ENCODE data around the gene SLC35A2.
"Not testable (repeated sequence)": the region's sequence is repeated elsewhere in the genome, so short reads cannot be mapped to it uniquely, and the experiment has no call there.

SLC35A2 gene

DNA sequence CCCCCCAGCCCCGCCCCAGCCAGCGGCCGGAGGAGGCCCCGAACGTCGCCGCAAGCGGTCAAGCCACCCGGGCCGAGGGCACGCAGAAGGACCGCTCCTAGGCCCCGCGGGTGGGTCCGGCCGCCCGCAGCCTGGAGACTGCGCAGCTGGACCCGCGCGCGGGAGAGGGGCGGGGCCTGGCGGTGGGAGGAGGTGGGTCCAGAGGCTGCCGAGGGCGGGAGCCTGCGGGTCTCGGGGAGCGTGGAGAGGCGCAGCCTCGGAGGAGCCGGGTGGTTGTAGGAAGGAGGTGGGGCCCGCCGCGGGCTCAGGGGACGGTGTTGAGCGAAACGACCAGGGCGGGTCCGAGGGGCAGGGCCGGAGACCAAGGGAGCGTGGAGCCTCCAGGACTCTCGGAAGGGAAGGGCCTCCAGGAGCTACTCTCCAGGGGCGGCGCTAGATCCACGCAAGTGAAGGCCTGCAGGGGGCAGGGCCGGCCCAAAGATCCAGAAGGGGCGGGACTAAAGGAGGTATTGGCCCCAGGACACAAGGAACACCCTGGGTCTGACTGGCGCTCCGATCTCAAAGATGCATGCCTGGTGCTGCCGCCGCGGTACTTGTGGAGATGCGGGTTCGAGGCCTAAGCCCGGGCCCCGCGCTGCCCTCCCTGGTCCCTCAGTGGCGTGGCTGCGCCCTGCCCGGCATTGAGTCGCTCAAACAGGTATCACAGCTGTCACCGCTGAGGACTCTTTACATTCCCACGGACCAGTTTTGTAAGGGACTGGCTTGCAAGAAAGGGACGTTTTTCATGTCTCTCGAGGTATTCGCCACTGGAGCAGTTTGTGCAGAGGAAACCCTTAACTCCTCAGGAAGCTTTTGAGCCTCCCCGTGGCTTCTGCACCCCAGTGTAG is 19.8 kb downstream of the SLC35A2 start:
- peaks cover 0 to 12% (median 8%) of the 10 kb centered on the region in 4 experiments for H3K4me1 ChIP-seq (ENCODE audit: control extremely low read depth in 1 of 4, control insufficient read depth in 4 of 4, insufficient read depth in 4 of 4, low read length in 3 of 4)
- H3K36me3 ChIP-seq (ENCODE audit: control insufficient read depth in 4 of 4, insufficient read depth in 4 of 4, low read length in 3 of 4), result peaks cover 0 to 21% (median 12%) of the 10 kb centered on the region in 4 experiments
- H3K4me3 ChIP-seq (ENCODE audit: control insufficient read depth in 1 of 7, extremely low read depth in 1 of 7, insufficient read depth in 4 of 7, low read depth in 2 of 7, low read length in 6 of 7), result peak overlapping the region; percentile 20 to 70 (median 54)
- ChIA-PET POLR2A (interaction anchor here (1.4 kb wide), 1 partner anchor 46 kb away, joined by 3 read pairs; no protein-coding TSS in a partner anchor), CTCF (interaction anchor here (0.7 to 2.3 kb wide), 8 partner anchors 12 to 58 kb away, joined by 3 to 8 read pairs (median 4); partner anchors contain the start of gene SLC35A2)
- no peak overlapping the region for H3K27ac ChIP-seq (ENCODE audit: insufficient read depth in 1 of 2, low read depth in 1 of 2, low read length in 2 of 2, poor library complexity in 1 of 2, severe bottlenecking in 2 of 2)
- H3K27me3 ChIP-seq (replicated peaks in 2 of 5; ENCODE audit: control insufficient read depth in 4 of 5, insufficient read depth in 5 of 5, low read length in 4 of 5), result no peaks in the 10 kb centered on the region
- no peaks in the 10 kb centered on the region for H3K9me3 ChIP-seq (ENCODE audit: control extremely low read depth in 1 of 5, control insufficient read depth in 4 of 5, insufficient read depth in 2 of 5, low read depth in 1 of 5, low read length in 4 of 5)
- 47% methylated on average over 61 of the region's 68 CpGs for WGBS (ENCODE audit: insufficient coverage)
- DNase-seq, result peak; percentile 80 to 90 (median 87)

DNA sequence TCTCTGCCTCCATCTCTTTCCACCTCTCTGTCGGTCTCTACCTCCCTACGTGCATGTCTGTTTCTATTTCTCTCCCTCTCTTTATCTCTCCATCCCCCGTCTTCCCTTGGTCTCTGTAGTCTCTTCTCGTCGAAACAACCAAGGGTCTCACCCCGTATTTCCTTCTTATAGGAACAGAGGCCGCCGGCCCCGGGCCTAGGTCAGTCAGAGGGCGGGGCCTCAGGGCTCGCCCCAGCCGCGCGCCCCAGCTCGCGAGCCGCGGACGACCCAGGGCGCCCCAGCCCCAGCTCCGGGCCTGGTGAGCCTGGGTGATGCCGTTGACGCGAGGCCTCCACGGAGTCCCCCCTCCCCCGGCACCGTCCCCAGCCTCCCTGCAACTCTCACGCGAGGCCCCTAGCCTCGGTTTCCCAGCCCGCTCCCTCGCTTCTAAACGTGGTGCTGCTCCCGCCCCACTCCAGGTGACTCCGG is 20.5 kb downstream of the SLC35A2 start:
- H3K4me1 ChIP-seq (ENCODE audit: control extremely low read depth in 1 of 4, control insufficient read depth in 4 of 4, insufficient read depth in 4 of 4, low read length in 3 of 4), result peaks cover 0 to 9% (median 4%) of the 10 kb centered on the region in 4 experiments
- peak overlapping the region; percentile 20 to 70 (median 54) for H3K4me3 ChIP-seq (ENCODE audit: control insufficient read depth in 1 of 7, extremely low read depth in 1 of 7, insufficient read depth in 4 of 7, low read depth in 2 of 7, low read length in 6 of 7)
- ChIA-PET POLR2A (interaction anchor here (0.8 to 1.4 kb wide), 2 partner anchors 20 to 46 kb away, joined by 3 read pairs; partner anchors contain the start of gene SLC35A2), CTCF (interaction anchor here (0.7 to 2.3 kb wide), 8 partner anchors 13 to 62 kb away, joined by 3 to 8 read pairs (median 4); partner anchors contain the start of gene SLC35A2)
- 41% methylated on average over 32 of the region's 35 CpGs for WGBS (ENCODE audit: insufficient coverage)
- no peak overlapping the region for H3K27ac ChIP-seq (ENCODE audit: insufficient read depth in 1 of 2, low read depth in 1 of 2, low read length in 2 of 2, poor library complexity in 1 of 2, severe bottlenecking in 2 of 2)
- H3K9me3 ChIP-seq (ENCODE audit: control extremely low read depth in 1 of 5, control insufficient read depth in 4 of 5, insufficient read depth in 2 of 5, low read depth in 1 of 5, low read length in 4 of 5), result no peaks in the 10 kb centered on the region
- H3K36me3 ChIP-seq (ENCODE audit: control insufficient read depth in 4 of 4, insufficient read depth in 4 of 4, low read length in 3 of 4), result peaks cover 0 to 21% (median 12%) of the 10 kb centered on the region in 4 experiments
- DNase-seq, result peak in 2 of 3 donors; percentile 21 to 29
- H3K27me3 ChIP-seq (replicated peaks in 2 of 5; ENCODE audit: control insufficient read depth in 4 of 5, insufficient read depth in 5 of 5, low read length in 4 of 5), result no peaks in the 10 kb centered on the region

DNA sequence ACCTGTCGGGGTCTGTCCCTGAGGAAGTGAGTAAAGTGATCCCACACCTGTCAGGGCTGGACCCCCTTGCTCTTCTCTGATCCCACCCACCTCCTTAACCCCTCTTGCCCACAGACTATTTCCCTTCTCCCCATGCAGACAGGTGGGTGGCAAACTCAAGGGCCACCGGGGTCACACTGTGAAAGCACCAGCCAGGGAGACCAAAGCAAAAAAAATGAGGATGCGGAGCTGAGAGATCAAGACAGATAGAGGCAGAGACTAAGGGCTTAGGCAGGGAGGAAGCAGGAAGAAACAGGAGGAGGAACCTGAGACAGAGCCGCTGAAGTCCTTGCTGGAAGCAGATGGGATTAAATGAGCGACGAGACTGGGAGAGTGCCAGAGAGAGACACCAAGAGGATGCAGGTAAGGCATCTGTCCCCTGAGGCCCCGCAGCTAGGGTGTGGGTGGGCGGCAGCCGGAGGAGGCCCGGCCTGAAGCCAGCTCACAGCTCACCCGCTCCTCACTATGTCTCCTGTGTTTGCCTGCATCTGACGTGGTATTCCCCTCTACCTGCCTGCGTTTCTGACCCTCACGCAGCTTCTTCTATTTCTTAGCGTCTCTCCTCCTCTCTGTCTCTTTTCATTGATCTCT is 21.0 kb downstream of the SLC35A2 start:
- Histone ChIP-seq H3K4me1 (ENCODE audit: control extremely low read depth in 1 of 4, control insufficient read depth in 4 of 4, insufficient read depth in 4 of 4, low read length in 3 of 4) (peaks cover 0 to 9% (median 4%) of the 10 kb centered on the region in 4 experiments), H3K27ac (ENCODE audit: insufficient read depth in 1 of 2, low read depth in 1 of 2, low read length in 2 of 2, poor library complexity in 1 of 2, severe bottlenecking in 2 of 2) (no peak overlapping the region), H3K36me3 (ENCODE audit: control insufficient read depth in 4 of 4, insufficient read depth in 4 of 4, low read length in 3 of 4) (peaks cover 0 to 21% (median 12%) of the 10 kb centered on the region in 4 experiments), H3K4me3 (ENCODE audit: control insufficient read depth in 1 of 7, extremely low read depth in 1 of 7, insufficient read depth in 4 of 7, low read depth in 2 of 7, low read length in 6 of 7) (peak overlapping the region in 6 of 7 experiments; percentile 8 to 70 (median 54)), H3K27me3 (replicated peaks in 2 of 5; ENCODE audit: control insufficient read depth in 4 of 5, insufficient read depth in 5 of 5, low read length in 4 of 5) (no peaks in the 10 kb centered on the region), H3K9me3 (ENCODE audit: control extremely low read depth in 1 of 5, control insufficient read depth in 4 of 5, insufficient read depth in 2 of 5, low read depth in 1 of 5, low read length in 4 of 5) (no peaks in the 10 kb centered on the region)
- POLR2A ChIA-PET, result interaction anchor here (0.8 kb wide), 1 partner anchor 21 kb away, joined by 3 read pairs; the partner anchor contains the start of gene SLC35A2
- 40% methylated on average over 15 of the region's 15 CpGs for WGBS (ENCODE audit: insufficient coverage)
- CTCF ChIA-PET, result interaction anchor here (0.6 to 1.3 kb wide), 3 partner anchors 13 to 61 kb away, joined by 3 read pairs; no protein-coding TSS in a partner anchor
- no peak for DNase-seq

DNA sequence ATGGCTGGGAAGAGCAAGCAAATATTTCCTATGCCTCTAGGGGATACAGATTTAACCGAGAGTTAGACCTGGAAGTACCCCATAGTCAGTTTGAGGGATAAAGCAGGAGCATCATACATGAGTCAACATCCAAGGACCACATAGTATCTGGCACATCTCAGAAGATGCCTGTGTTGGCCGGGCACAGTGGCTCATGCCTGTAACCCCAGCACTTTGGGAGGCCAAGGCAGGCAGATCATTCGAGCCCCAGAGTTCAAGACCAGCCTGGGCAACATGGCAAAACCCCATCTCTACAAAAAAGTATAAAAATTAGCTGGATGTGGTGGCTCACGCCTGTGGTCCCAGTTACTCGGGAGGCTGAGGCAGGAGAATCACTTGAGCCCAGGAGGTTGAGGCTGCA is 24.9 kb downstream of the SLC35A2 start:
- H3K9me3 ChIP-seq (ENCODE audit: control extremely low read depth in 1 of 5, control insufficient read depth in 4 of 5, insufficient read depth in 2 of 5, low read depth in 1 of 5, low read length in 4 of 5); H3K27me3 ChIP-seq (replicated peaks in 2 of 5; ENCODE audit: control insufficient read depth in 4 of 5, insufficient read depth in 5 of 5, low read length in 4 of 5); DNase-seq; H3K27ac ChIP-seq (ENCODE audit: insufficient read depth in 1 of 2, low read depth in 1 of 2, low read length in 2 of 2, poor library complexity in 1 of 2, severe bottlenecking in 2 of 2); H3K4me3 ChIP-seq (ENCODE audit: control insufficient read depth in 1 of 7, extremely low read depth in 1 of 7, insufficient read depth in 4 of 7, low read depth in 2 of 7, low read length in 6 of 7); H3K4me1 ChIP-seq (ENCODE audit: control extremely low read depth in 1 of 4, control insufficient read depth in 4 of 4, insufficient read depth in 4 of 4, low read length in 3 of 4); H3K36me3 ChIP-seq (ENCODE audit: control insufficient read depth in 4 of 4, insufficient read depth in 4 of 4, low read length in 3 of 4): not testable (repeated sequence)
- 90% methylated on average over 4 of the region's 5 CpGs for WGBS (ENCODE audit: insufficient coverage)
- CTCF ChIA-PET, result interaction anchor here (1.0 kb wide), 1 partner anchor 10 kb away, joined by 3 read pairs; no protein-coding TSS in a partner anchor
- POLR2A ChIA-PET, result interaction anchor here (0.6 kb wide), 1 partner anchor 52 kb away, joined by 3 read pairs; no protein-coding TSS in a partner anchor

DNA sequence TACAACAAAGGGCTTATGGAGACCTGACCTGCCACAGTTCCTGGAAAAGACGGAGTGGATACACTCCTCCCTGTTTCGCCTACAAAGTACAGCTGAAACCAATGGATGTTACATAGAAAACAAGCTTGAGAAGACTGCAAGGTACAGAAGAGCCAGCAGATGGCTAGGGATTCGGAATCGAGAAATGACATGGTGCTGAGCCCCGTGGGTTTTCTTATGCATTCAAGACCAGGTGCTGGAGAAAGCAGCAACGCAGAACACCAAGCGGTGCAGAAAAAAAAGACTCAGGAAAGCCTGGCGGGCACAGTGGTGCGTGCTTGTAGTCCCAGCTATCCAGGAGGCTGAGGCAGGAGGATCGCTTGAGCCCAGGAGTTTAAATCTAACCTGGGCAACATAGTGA is 27.7 kb downstream of the SLC35A2 start:
- Histone ChIP-seq H3K4me3 (ENCODE audit: control insufficient read depth in 1 of 7, extremely low read depth in 1 of 7, insufficient read depth in 4 of 7, low read depth in 2 of 7, low read length in 6 of 7) (no peak overlapping the region), H3K27me3 (replicated peaks in 2 of 5; ENCODE audit: control insufficient read depth in 4 of 5, insufficient read depth in 5 of 5, low read length in 4 of 5) (no peaks in the 10 kb centered on the region), H3K9me3 (ENCODE audit: control extremely low read depth in 1 of 5, control insufficient read depth in 4 of 5, insufficient read depth in 2 of 5, low read depth in 1 of 5, low read length in 4 of 5) (no peaks in the 10 kb centered on the region), H3K36me3 (ENCODE audit: control insufficient read depth in 4 of 4, insufficient read depth in 4 of 4, low read length in 3 of 4) (no peaks in the 10 kb centered on the region), H3K27ac (ENCODE audit: insufficient read depth in 1 of 2, low read depth in 1 of 2, low read length in 2 of 2, poor library complexity in 1 of 2, severe bottlenecking in 2 of 2) (no peak overlapping the region), H3K4me1 (ENCODE audit: control extremely low read depth in 1 of 4, control insufficient read depth in 4 of 4, insufficient read depth in 4 of 4, low read length in 3 of 4) (no peaks in the 10 kb centered on the region)
- ChIA-PET CTCF (no interaction called here), POLR2A (no interaction called here)
- DNase-seq, result no peak
- 81% methylated on average over 10 of the region's 10 CpGs for WGBS (ENCODE audit: insufficient coverage)

DNA sequence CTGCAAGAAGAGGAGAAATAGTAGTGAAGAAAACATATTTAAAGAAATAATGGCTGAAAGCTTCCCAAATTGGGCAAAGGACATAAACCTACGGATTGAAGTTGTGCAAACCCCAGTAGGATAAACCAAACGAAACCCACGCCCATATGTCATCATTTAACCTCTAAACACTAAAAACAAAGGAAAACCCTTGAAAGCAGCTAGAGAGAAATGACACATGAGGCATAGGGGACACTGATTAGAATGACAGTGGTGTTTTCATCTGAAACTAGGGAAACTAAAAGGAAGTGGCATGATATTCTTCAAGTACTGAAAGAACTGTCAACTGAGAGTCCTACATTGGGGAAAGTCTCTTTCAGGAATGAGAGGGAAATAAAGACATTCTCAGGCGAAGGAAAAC is 34.5 kb downstream of the SLC35A2 start:
- H3K36me3 ChIP-seq (ENCODE audit: control insufficient read depth in 4 of 4, insufficient read depth in 4 of 4, low read length in 3 of 4); H3K4me1 ChIP-seq (ENCODE audit: control extremely low read depth in 1 of 4, control insufficient read depth in 4 of 4, insufficient read depth in 4 of 4, low read length in 3 of 4); H3K27ac ChIP-seq (ENCODE audit: insufficient read depth in 1 of 2, low read depth in 1 of 2, low read length in 2 of 2, poor library complexity in 1 of 2, severe bottlenecking in 2 of 2); DNase-seq; POLR2A ChIA-PET; H3K27me3 ChIP-seq (replicated peaks in 2 of 5; ENCODE audit: control insufficient read depth in 4 of 5, insufficient read depth in 5 of 5, low read length in 4 of 5); H3K9me3 ChIP-seq (ENCODE audit: control extremely low read depth in 1 of 5, control insufficient read depth in 4 of 5, insufficient read depth in 2 of 5, low read depth in 1 of 5, low read length in 4 of 5); H3K4me3 ChIP-seq (ENCODE audit: control insufficient read depth in 1 of 7, extremely low read depth in 1 of 7, insufficient read depth in 4 of 7, low read depth in 2 of 7, low read length in 6 of 7): not testable (repeated sequence)
- no CpG with 5 or more reads among the region's 4 CpGs for WGBS (ENCODE audit: insufficient coverage)
- CTCF ChIA-PET, result interaction anchor here (1.1 kb wide), 1 partner anchor 10 kb away, joined by 4 read pairs; no protein-coding TSS in a partner anchor

Measured in common myeloid progenitor, CD34-positive (primary cell).